Lung (tissue), 12 donors: Measurements from ENCODE around the gene ABCB8. TPM values are rescaled to one million over a fixed set of nuclear protein-coding genes. Genes with fewer than 3 reads are reported as not detected.

Experiments used
- ATAC-seq: fragments of 200-7000 bp; cut with Tn5 transposase; one replicate; pipeline ENCODE4 v1.9.1; 2020; ENCODE audit warnings: moderate number of reproducible peaks; ENCODE audit not compliant: insufficient read depth, low FRiP score
- DNase-seq, 3 donors: peaks; one replicate each; pipeline ENCODE4 v3.0.0-alpha.2; 2013 to 2017
- H3K27ac ChIP-seq, 2 donors: one replicate each; pipeline ENCODE4 v1.5.1; 2013; ENCODE audit warnings: mild to moderate bottlenecking in 2 of 2, moderate library complexity in 2 of 2, control low read depth in 1 of 2, inconsistent platforms in 1 of 2, low read depth in 1 of 2, low read length in 1 of 2
- H3K27me3 ChIP-seq, 3 donors: one replicate each; pipeline ENCODE4 v1.5.1; 2013; ENCODE audit warnings: low read length in 2 of 3; ENCODE audit not compliant: control insufficient read depth in 3 of 3, insufficient read depth in 3 of 3
- H3K36me3 ChIP-seq, 4 donors: one replicate each; pipeline ENCODE4 v1.5.1; 2013; ENCODE audit warnings: low read length in 4 of 4, mild to moderate bottlenecking in 1 of 4, moderate library complexity in 1 of 4; ENCODE audit not compliant: control insufficient read depth in 4 of 4, insufficient read depth in 4 of 4
- H3K4me1 ChIP-seq, 5 donors: one replicate each; pipeline ENCODE4 v1.5.1; 2013; ENCODE audit warnings: low read length in 5 of 5, mild to moderate bottlenecking in 2 of 5, moderate library complexity in 1 of 5; ENCODE audit not compliant: control insufficient read depth in 5 of 5, insufficient read depth in 5 of 5
- H3K4me3 ChIP-seq: one replicate; pipeline ENCODE4 v1.5.1; 2013; ENCODE audit warnings: mild to moderate bottlenecking, control low read depth, moderate library complexity
- H3K9ac ChIP-seq, 2 donors: one replicate each; pipeline ENCODE4 v1.5.1; 2013; ENCODE audit warnings: low read length in 2 of 2, control low read depth in 1 of 2; ENCODE audit not compliant: insufficient read depth in 1 of 2
- H3K9me3 ChIP-seq, 4 donors: one replicate each; pipeline ENCODE4 v1.5.1; 2013; ENCODE audit warnings: low read length in 3 of 4, mild to moderate bottlenecking in 1 of 4, moderate library complexity in 1 of 4; ENCODE audit not compliant: control insufficient read depth in 4 of 4, insufficient read depth in 3 of 4
- WGBS, 2 donors: extraction: QIAGEN DNeasy Blood & Tissue Kit; methylation state at CpG; one replicate each; pipeline ENCODE4 v1.1.7; 2013; 5-methylcytosine and 5-hydroxymethylcytosine counted together
- polyA plus RNA-seq, 2 donors: library from polyadenylated mRNA; stranded (reverse); fragments of 200-250 nt; gene quantifications; one replicate each; pipeline ENCODE4 v1.2.1, GENCODE V29; 2013
- total RNA-seq, 2 donors: library from RNA; depleted of rRNA in 1 of 2; stranded (reverse); fragments of >200 nt in 1 of 2; gene quantifications; one replicate each; pipeline ENCODE4 v1.2.1, GENCODE V29; 2014 to 2021
- TF ChIP-seq, protein P1 (sequence below): IDR thresholded peaks from 2 replicates; pipeline ENCODE4 v1.5.1; 2012; ENCODE audit warnings: mild to moderate bottlenecking; ENCODE audit errors: control extremely low read depth, extremely low read depth
- donor health status: control.
- donor health status: control.
- donor health status: Bipolar disorder and iron deficiency.
- donor health status: healthy.
- donor health status: DM: yes; HTN: yes; CAD: no.

ABCB8 gene
- total and polyA plus RNA-seq, 4 donors, result 21.8 to 61.5 (median 28.8) TPM

DNA sequence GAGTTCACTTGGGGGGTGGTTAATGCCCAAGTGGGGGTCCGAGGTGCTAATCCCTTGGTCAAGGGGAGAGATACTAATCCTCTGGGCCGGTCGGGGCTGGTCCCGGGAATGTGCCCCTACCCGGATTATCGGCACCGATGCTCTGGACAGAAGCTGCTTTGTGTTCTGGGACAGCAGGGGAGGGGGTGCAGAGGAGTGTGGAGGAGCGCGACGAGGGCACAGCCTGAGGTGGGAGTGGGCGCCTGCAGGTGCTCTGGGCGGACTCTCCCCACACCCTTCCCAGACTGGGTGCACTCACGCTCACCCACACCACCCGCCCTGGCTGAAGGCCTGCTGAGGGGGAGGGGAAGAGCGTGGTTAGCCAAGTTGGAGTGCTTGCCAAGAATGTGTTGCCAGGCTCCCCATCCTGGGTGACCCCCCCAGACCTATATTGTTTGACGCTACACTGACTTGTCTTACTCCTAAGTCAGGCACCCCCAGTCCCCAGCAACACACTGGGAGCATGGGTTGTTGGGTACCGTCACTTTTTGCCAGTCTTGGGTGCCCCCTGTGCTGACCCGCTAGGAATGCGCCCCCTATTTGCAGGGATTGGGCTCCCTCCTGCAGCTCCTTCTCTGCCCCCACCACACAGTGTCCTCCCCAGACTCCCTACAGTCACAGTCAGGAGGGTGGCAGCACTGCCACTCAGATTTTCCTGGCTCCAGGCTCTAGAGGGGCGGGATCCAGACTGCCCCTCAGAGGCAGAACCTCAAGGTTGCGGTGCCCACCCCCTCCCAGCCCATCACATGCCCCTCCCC lies 32.4 kb downstream of the ABCB8 start:
- Histone ChIP-seq H3K4me3 (peak overlapping the region; percentile 63), H3K27ac (peak overlapping the region; percentile 37 to 96), H3K36me3 (peaks cover 0 to 18% (median 10%) of the 10 kb centered on the region in 4 donors), H3K27me3 (no peaks in the 10 kb centered on the region), H3K9me3 (no peaks in the 10 kb centered on the region), H3K4me1 (peaks cover 12 to 44% (median 26%) of the 10 kb centered on the region in 5 donors), H3K9ac (peak overlapping the region in 1 of 2 donors; percentile 34)
- WGBS, 2 donors, result 14 to 22% methylated on average over 21 of the region's 21 CpGs
- no peak for ATAC-seq
- DNase-seq, result peak in 2 of 3 donors; percentile 30 to 39
- TF ChIP-seq, protein P1, sequence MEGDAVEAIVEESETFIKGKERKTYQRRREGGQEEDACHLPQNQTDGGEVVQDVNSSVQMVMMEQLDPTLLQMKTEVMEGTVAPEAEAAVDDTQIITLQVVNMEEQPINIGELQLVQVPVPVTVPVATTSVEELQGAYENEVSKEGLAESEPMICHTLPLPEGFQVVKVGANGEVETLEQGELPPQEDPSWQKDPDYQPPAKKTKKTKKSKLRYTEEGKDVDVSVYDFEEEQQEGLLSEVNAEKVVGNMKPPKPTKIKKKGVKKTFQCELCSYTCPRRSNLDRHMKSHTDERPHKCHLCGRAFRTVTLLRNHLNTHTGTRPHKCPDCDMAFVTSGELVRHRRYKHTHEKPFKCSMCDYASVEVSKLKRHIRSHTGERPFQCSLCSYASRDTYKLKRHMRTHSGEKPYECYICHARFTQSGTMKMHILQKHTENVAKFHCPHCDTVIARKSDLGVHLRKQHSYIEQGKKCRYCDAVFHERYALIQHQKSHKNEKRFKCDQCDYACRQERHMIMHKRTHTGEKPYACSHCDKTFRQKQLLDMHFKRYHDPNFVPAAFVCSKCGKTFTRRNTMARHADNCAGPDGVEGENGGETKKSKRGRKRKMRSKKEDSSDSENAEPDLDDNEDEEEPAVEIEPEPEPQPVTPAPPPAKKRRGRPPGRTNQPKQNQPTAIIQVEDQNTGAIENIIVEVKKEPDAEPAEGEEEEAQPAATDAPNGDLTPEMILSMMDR, result no peak

DNA sequence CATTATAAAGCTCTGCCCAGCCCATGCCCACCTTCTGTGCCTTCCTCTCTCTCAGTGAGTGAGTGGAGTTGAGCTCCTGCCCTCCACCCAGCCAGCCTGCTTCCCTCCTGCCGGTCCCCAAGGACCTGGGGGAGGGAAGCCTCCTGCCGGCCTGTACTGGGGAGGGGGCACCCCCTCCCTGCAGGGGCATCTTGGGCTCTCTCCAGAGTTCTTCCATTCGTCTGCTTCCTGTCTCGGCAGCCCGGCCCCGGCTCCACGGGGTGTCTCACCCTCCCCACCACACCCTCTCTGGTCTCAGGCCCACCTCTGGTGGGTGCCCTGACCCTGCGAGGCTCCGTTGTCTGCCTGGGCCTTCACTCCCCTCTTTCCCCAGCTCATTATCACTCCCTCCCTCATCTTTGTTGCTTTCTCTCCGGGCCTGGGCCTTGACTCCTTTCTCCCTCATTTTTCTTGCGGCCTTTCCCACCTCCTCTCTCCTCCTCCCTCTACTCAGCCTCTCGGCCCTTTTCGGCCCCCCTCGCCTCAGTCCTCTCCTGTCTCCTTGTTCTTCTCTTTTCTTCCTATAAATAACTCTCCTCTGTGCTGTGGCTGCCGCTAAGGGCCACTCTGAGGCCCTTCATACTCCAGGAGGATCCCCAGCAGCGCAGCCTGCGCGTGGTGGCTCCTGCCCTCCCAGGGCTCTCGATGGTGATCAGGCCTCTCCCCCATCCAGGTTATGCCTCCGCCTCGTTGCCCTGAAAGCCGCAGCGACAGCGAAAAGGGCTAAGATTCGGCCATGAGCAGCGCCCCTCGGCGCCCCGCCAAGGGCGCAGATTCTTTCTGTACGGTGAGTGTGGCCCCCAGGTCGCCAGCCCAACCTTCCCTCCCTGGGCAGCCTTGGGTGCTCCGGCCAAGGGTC lies 33.2 kb downstream of the ABCB8 start:
- Histone ChIP-seq H3K9ac (no peak overlapping the region), H3K27me3 (no peaks in the 10 kb centered on the region), H3K36me3 (peaks cover 0 to 24% (median 15%) of the 10 kb centered on the region in 4 donors), H3K27ac (peak overlapping the region in 1 of 2 donors; percentile 35), H3K9me3 (no peaks in the 10 kb centered on the region), H3K4me3 (no peak overlapping the region), H3K4me1 (peaks cover 12 to 44% (median 26%) of the 10 kb centered on the region in 5 donors)
- ATAC-seq, result no peak
- WGBS, 2 donors, result 56 to 85% methylated on average over 30 to 33 of the region's 33 CpGs
- no peak for DNase-seq
- TF ChIP-seq, protein P1, result no peak

DNA sequence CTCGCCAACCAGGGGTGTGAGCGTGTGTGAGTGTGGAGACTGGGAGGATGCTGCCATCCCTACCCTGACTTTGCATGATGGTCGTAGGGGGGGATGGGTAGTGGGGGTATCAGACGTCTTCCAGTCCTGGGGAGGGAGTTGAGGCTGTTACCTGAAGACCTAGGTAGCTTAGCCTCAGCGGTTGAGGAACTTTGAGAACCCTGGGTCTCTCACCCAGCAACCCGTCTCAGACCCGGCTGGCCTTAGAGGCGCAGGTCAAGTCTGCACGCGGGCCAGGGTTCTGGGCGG lies 33.8 kb downstream of the ABCB8 start:
- peak overlapping the region in 1 of 2 donors; percentile 35 for H3K27ac ChIP-seq
- H3K9me3 ChIP-seq, result no peaks in the 10 kb centered on the region
- H3K27me3 ChIP-seq, result no peaks in the 10 kb centered on the region
- TF ChIP-seq, protein P1, result no peak
- ATAC-seq (no peak), DNase-seq (no peak)
- no peak overlapping the region for H3K9ac ChIP-seq
- peaks cover 12 to 38% (median 21%) of the 10 kb centered on the region in 5 donors for H3K4me1 ChIP-seq
- 74 to 89% methylated on average over 10 to 11 of the region's 11 CpGs for WGBS, 2 donors
- no peak overlapping the region for H3K4me3 ChIP-seq
- peaks cover 0 to 30% (median 15%) of the 10 kb centered on the region in 4 donors for H3K36me3 ChIP-seq
